ENCODE results near the gene TGM1.
"Not testable (repeated sequence)": the region's sequence is repeated elsewhere in the genome, so short reads cannot be mapped to it uniquely, and the experiment has no call there.

TGM1 gene

GRCh38 chr14:24252289-24253124 is 10.5 kb downstream of the TGM1 start:
- no peak for DNase-seq

GRCh38 chr14:24251880-24252288 is 11.1 kb downstream of the TGM1 start:
- DNase-seq, result no peak

- DNase-seq, result no peak
Measured at GRCh38 chr14:24250354-24250753, 12.6 kb downstream of the TGM1 start.

DNA sequence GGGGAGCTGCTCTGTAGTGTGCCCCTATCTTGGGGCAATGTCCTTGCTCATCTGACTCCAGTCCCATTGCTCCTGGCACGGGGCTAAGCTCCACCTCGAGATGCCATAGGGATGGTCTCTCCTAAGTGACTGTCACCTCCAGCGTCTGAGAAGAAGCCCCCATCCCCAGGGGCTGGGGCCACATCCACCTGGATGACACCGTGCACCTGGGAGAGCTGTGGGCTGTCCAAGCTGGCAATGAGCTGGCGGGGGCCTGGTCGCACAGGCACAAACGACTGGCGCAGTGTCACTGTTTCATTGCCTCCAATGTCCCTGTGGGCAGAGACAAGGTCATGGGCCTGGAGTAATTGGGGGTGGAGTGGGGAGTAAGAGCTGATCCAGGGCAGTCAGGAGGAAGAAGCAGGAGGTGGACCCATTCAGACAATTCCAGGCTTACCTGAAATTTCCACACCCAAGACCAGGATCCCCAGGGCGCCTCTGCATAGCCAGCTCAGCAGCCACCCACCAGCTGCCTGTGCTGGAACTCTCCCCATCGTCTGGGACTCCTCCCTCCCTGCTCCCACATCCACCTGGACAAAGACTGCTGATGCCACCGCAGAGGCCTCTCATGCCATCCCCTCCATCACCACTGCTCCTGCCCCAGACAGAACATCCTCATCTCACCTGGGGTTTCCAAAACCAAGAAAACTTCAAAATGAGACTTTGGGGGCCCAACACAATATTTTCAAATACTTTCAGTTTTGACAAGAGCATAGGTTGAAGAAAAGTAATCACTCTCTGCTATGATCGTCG is 13.6 kb downstream of the TGM1 start:
- DNase-seq, result no peak

- peak; percentile 24 for DNase-seq
Measured at GRCh38 chr14:24247422-24247821, 15.6 kb downstream of the TGM1 start.

DNA sequence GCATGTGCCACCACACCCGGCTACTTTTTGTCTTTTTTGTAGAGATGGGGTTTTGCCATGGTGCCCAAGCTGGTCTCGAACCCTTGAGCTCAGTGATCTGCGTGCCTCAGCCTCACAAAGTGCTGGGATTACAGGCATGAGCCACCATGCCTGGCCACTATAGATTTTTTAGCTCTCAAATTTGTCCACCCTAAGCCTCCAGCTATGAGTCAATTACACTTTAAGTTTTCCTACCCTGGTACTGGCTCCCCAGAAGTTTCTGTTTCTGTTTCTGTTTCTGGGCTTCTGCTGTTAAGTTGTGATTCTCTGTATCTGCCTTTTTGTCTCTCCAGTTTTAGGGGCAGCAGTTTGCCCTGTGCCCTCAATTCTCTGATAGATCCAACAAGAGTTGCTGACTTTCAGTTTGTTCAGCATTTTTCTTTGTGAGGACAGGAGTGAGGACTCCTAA is 16.2 kb downstream of the TGM1 start:
- peak; percentile 37 for DNase-seq

DNA sequence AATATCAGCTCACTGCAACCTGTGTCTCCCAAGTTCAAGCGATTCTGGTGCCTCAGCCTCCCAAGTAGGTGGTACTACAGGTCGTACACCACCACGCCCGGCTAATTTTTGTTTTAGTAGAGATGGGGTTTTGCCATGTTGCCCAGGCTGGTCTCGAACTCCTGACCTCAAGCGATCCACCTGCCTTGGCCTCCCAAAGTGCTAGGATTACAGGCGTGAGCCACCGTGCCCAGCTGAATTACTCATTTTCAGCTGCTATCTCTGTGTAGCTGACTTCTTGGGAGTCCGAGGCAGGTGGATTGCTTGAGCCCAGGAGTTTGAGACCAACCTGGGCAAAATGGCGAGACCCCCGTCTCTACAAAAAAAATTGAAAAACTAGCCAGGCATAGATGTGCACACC is 17.6 kb downstream of the TGM1 start:
- DNase-seq, result not testable (repeated sequence)

DNA sequence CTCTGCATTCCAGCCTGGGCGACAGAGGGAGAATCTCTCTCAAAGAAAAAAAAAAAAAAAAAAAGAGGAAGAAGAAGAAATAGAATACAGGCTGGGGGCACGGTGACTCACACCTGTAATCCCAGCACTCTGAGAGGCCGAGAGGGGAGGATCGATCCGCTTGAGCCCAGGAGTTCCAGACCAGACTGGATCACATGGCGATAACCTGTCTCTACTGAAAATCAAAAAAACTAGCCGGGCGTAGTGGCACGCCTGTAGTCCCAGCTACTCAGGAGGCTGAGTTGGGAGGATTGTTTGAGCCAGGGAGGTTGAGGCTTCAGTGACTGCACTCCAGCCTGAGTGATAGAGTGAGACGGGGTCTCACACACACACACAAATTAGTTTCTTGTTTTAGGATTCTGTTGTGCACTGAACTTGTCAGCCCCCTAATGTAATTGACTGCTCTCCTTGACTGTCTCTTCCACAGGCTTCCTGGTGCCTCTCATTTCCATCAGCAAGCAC is 19.6 kb downstream of the TGM1 start:
- DNase-seq, result no peak

DNA sequence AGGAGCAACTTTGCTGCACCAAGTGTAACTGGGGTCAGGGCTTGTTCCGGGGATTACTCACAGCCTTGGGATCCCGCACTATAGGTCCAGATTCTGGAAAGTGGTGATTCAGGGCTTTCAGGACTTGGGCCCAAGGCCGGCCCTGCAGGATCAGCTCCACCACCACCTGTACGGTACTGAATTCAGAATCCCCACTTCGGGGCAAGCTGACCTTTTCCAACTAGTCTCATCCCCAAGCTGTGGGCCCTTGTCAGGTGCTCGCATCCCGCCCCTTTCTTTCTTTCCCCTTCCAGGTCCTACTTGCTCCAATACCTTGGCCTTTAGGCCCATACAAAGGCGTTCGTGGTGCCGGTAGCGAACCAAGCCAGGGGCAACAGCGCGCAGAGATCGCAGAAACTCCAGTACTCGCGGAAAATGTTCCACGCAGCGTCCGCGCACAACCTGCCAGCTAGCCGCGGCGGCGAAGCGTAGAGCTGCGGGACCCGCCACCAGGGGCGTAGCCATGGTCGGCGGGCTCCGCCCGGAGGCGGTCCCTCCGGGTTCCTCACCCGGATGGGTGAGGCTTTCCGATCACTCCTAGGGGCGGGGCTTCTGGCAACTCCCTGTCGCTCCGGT is 21.0 kb downstream of the TGM1 start:
- peak; percentile 97 for DNase-seq

DNA sequence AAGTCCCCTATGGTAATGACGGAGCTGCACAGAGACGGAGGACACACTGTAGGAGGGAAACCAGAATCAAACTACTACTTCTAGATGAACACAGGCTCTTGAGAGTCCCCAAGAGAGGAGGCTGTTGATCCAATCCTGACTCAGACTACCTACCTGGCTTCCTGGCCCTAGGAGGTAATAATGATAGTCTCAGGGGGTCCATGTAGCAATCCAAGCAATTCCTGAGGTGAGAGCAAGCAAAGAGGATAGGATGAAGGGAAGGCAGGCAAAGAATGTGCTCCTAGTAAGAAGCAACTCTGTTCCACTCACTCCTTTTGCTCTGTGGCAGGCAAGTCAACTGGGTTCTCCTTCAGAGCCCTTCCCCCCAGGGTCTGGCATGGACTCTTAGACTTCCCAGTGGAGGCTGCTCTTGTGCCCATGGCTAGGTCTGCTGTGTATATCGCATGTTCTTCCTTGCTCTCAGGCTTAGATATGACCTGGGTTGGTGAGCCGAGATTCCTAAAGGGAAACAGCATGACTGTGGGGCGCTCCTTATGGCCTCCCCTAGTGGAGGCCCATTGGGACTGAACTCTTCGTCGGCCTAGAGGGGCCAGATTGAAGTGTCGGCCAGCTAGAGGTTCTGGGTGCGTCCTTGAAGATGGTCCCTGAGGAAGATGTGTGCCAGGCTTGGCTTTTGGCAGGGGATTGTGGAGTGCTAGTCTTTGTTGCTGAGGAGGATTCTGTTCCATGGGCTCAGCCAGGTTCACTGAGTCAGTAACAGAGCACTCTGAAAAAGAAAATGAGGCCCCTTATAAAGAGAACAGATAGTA is 22.7 kb downstream of the TGM1 start:
- DNase-seq, result no peak

DNA sequence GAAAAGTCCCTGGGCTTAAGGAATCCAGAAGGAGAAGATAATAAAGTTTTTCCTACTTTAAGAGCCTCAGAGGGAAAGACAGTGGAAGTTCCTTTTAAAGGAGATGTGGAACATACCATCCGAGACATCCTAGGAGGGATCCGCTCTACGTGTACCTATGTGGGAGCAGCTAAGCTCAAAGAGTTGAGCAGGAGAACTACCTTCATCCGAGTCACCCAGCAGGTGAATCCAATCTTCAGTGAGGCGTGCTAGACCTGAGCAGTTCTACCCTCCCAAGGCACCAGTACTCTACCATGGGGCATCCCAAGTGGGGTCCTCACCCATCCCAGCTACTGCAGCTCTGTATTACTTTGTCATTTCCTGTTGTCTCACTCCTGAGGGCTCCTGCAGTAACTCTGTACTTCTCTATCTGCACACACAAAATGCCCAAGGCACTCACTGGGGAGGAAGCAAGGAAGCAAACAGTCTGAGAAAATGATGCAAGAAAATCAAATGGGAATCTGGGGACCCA is 24.4 kb downstream of the TGM1 start:
- no peak for DNase-seq

GRCh38 chr14:24238123-24238522 is 24.9 kb downstream of the TGM1 start:
- DNase-seq, result no peak

- no peak for DNase-seq
Measured at GRCh38 chr14:24237463-24237955, 25.5 kb downstream of the TGM1 start.

GRCh38 chr14:24236689-24237462 is 26.1 kb downstream of the TGM1 start:
- no peak for DNase-seq

GRCh38 chr14:24235804-24236688 is 26.9 kb downstream of the TGM1 start:
- no peak for DNase-seq

- no peak for DNase-seq
Measured at GRCh38 chr14:24234095-24235005, 28.6 kb downstream of the TGM1 start.

DNA sequence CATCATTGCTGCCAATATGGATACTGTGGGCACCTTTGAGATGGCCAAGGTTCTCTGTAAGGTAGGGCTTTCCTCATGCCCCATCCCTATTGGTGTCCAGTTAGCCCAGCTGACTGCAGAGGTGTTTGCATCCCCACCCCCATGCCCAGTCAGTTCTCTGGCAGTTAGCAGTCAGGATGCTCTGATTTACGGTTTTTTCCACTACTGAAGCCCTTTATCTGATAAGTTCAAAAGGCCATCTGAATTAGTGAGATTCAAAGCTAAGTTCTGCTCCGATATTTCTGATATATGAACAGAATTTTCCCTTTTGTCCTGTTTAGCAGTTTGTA is 29.5 kb downstream of the TGM1 start:
- peak; percentile 27 for DNase-seq

- DNase-seq, result no peak
Measured at GRCh38 chr14:24232645-24233537, 30.1 kb downstream of the TGM1 start, which contains the start of gene GMPR2. GMPR2 (plus strand) TSS chr14:24232929; CDS start chr14:24233254, 325 bp downstream.
